Choroid plexus epithelial cell (primary cell): ENCODE measurements around the gene SLC25A22.

ENCODE experiments used
- DNase-seq: peaks from one replicate; pipeline ENCODE4 v3.0.0-alpha.2; 2010; ENCODE audit warnings: low read depth
- H3K4me3 ChIP-seq: 2 replicates; pipeline ENCODE4 v1.5.1; 2011; ENCODE audit warnings: low read depth, mild to moderate bottlenecking, control low read depth, low read length, moderate library complexity
- TF ChIP-seq, protein P1 (sequence below): conservative IDR thresholded peaks from 2 replicates; pipeline ENCODE4 v1.5.1; 2011; ENCODE audit warnings: low read depth, mild to moderate bottlenecking, control low read depth, inconsistent platforms, low read length, moderate library complexity

SLC25A22 gene

DNA sequence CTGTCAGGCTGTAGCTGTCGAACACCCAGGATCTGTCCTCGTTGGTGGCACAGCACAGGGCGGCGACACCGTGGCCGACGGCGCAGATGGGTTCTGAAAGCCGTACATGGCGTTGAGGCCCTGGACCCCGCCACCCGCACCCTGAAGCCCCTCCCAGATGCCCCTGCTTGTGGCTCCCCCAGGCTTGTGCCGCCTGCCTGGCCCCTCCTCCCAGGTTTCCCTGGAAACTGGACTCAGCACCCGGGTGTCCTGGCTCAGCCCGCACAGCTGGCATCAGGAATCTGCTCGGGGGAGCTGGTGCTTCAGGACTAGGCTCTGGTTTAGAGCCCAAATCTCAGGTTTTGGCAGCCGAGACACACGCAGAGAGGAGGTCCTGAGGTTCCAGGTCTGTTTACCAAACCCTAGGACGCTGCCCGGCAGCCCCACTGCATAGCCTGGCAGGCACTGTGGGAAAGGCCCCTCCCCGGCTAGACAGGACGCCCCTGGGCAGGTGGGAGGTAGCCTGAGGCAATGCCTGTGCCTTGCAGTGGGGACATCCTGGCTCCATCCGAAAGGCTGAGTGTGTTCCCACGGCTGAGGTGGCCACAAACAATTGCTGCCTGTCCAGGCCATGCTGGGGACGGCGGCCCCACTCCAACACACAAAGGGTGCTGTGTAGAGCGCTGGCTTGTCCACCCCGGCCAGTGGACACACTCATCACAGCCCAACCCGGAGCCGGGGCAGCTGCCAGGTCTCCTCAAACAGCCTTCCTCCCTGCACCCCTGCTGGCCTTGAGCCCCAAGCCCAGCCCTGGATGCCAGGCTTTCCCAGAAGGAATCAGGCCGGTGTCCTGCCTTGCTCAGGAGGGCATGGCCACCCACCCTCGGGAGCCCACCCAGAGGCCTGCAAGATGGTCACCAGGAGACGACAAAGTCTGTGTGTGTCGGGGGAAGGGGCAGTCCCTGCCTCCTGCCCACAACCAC lies 25.4 kb downstream of the SLC25A22 start:
- no peak for DNase-seq
- TF ChIP-seq, protein P1, sequence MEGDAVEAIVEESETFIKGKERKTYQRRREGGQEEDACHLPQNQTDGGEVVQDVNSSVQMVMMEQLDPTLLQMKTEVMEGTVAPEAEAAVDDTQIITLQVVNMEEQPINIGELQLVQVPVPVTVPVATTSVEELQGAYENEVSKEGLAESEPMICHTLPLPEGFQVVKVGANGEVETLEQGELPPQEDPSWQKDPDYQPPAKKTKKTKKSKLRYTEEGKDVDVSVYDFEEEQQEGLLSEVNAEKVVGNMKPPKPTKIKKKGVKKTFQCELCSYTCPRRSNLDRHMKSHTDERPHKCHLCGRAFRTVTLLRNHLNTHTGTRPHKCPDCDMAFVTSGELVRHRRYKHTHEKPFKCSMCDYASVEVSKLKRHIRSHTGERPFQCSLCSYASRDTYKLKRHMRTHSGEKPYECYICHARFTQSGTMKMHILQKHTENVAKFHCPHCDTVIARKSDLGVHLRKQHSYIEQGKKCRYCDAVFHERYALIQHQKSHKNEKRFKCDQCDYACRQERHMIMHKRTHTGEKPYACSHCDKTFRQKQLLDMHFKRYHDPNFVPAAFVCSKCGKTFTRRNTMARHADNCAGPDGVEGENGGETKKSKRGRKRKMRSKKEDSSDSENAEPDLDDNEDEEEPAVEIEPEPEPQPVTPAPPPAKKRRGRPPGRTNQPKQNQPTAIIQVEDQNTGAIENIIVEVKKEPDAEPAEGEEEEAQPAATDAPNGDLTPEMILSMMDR: no peak
- no peak overlapping the region for H3K4me3 ChIP-seq

DNA sequence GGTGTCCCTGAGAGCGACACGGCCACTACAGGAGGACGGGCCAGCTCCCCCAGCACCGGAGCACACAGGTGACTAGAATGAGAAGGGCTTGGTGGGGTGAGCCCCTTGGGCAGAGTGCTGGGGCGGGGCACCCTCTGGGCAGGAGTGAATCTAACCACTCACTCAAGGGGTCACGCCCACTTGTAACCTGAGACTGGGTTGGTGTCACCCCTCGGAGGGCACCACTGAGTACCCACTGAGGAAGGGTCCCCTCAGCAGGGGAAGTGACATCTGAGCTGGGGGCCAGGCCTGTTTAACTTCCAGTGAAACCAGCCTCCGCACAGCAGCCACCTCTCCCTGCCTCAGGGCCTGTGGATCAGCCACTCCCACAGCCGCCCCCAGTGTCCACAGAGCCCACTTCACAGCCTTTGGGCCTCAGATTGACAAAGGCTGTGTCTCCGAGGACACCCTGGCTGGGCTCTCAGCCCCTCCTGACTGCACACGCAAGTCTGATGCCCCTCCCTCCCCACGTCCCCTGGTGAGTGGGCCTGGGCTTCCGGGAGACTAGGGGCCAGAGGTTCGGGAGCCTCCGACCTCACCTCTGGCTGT lies 26.4 kb downstream of the SLC25A22 start:
- H3K4me3 ChIP-seq: no peak overlapping the region
- no peak for DNase-seq
- TF ChIP-seq, protein P1: no peak

DNA sequence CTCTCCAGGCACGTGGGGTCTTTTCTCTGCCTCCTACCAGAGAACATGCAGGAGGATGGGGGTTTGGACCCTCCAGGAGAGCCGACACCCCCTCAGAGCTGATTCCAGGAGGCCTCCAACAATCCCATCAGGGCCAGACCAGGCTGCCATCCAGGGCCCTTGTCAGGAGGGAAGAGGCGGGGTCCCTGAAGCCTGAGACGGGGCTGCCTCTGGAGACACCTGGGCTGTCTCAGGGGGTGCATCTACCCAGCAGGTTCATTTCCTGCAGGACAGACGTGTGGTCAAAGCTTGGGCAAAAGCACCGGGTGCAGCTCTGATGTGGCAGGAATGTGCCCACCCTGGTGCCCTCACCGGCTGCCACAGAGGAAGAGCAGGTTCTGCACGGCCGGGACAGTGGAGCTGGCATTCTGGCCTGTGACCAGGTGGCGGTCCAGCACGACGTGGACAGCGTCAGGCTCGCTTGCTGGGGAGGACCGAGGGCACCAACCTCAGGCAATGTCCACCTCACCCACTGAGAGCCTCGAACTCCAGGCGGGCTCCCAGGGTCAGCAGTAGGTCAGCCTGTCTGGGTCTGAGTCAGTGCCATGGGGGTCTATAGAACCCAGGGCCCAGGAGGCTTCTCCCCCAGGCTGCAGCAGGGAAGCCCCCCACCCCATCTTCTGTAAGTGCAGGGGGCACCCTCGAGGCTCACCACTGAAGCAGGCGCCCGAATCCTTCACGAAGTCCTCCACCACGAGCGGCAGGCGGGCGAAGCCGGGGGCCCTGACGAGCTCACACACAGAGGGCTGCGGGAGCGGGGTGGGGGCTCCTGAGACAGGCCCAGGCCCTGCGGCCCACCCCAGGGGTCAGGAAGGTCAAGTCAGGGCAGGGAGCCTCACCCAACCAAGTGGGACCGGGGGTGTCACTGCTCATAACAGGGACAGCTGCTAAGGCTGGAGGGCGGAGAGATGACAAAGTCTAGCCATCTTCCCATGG lies 27.2 kb downstream of the SLC25A22 start:
- DNase-seq: no peak
- no peak overlapping the region for H3K4me3 ChIP-seq
- TF ChIP-seq, protein P1: no peak

DNA sequence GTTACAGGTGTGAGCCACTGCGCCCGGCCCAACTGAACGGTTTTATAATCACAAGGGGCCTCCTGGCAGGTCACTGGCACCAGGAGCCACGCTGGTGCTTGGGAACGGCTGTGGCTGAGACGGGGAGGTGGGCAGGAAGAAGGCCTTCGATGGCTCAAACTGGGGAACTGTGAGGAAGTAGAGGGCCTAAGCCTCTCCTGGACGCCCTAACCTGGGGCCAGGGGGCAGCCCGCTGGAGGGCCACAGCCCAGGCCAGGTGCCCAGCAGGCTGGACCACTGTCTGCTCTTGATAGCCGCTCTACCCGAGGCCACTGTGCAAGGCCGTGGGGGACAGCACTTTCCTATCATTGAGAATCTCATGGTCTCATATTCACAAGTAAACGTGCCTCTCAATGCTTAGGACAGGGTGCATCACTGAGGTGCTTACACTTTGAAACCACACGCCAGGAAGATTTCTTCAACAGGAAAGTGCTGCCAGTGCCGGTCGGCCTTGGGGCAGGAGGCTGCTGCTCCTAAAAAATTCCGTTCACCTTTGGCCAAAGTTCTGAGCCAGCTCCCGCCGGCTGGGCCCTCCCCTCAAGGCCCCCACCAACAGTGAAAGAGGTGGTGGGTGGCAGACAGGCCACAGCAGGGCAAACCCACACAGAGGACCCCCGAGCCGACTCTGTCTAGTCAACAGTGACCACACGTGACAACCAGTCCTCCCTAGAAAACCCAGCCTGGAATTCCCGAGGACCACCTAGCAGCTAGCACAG lies 28.0 kb downstream of the SLC25A22 start:
- no peak for DNase-seq
- no peak overlapping the region for H3K4me3 ChIP-seq
- TF ChIP-seq, protein P1: no peak

DNA sequence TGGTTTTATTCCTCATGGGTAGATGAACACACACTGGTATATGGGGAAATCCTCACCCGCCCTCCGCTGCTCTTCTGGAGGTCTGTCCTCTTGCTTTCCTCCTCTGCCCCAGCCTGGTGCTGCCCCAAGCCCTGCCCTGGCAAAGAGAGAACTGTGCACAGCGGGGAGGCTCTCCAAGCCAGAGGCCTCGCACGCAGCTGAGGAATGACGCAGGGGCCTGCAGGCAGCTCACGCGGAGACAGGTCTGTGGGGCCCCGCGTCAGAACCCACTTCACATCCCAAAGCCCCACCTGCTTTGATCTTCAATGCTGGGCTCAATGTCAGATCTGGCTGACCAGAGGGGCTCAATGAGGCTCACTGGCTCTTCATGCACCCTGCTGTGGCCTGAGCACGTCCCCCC lies 30.8 kb downstream of the SLC25A22 start:
- TF ChIP-seq, protein P1: no peak
- no peak overlapping the region for H3K4me3 ChIP-seq
- no peak for DNase-seq

DNA sequence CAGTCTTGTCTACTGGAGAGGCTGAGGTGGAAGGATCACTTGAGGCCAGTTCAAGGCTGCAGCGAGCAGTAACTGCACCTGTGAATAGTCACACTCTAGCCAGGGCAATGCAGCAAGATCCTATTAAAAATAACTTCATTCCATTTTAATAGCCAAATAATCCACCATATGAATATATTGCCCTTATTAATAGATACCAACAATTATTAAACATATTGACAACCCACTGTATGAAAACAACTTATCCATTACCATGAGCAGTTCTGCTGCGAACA lies 31.2 kb downstream of the SLC25A22 start:
- TF ChIP-seq, protein P1: no peak
- DNase-seq: no peak
- H3K4me3 ChIP-seq: no peak overlapping the region
